IMR-90 (cell line): Measurements from ENCODE around the gene FAS.

Source experiments
- BHLHE40 ChIP-seq: fragments of 150-350 bp; IDR thresholded peaks from 2 replicates; pipeline ENCODE4 v1.6.1; 2016; ENCODE audit warnings: mild to moderate bottlenecking, low read depth, low read length
- CEBPB ChIP-seq: IDR thresholded peaks from 2 replicates; pipeline ENCODE4 v1.6.1; 2012; ENCODE audit warnings: low read depth, low read length, improper control_type of control experiment
- CHD1 ChIP-seq: IDR thresholded peaks from 2 replicates; pipeline ENCODE4 v1.6.1; 2012; ENCODE audit warnings: low read depth, low read length, improper control_type of control experiment
- FOS ChIP-seq: fragments of 150-350 bp; IDR thresholded peaks from 2 replicates; pipeline ENCODE4 v1.6.1; 2016; ENCODE audit warnings: low read depth, low read length
- POLR2A ChIP-seq: IDR thresholded peaks from 2 replicates; pipeline ENCODE4 v1.6.1; 2012; ENCODE audit warnings: mild to moderate bottlenecking, low read depth, low read length
- RFX5 ChIP-seq: IDR thresholded peaks from 2 replicates; pipeline ENCODE4 v1.8.0; 2012; ENCODE audit warnings: low read depth, mild to moderate bottlenecking, low read length, moderate library complexity
- TF ChIP-seq, protein P1 (sequence below): conservative IDR thresholded peaks from 2 replicates; pipeline ENCODE4 v1.5.1; 2012; ENCODE audit warnings: mild to moderate bottlenecking, low read depth, low read length, improper control_type of control experiment

DNA sequence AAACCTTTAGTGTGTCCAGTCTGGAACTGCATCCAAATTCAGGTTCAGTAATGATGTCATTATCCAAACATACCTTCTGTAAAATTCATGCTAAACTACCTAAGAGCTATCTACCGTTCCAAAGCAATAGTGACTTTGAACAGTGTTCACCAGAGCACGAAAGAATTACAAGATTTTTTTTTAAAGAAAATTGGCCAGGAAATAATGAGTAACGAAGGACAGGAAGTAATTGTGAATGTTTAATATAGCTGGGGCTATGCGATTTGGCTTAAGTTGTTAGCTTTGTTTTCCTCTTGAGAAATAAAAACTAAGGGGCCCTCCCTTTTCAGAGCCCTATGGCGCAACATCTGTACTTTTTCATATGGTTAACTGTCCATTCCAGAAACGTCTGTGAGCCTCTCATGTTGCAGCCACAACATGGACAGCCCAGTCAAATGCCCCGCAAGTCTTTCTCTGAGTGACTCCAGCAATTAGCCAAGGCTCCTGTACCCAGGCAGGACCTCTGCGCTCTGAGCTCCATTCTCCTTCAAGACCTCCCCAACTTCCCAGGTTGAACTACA is 694 bp upstream of the FAS start:
- TF ChIP-seq, protein P1, sequence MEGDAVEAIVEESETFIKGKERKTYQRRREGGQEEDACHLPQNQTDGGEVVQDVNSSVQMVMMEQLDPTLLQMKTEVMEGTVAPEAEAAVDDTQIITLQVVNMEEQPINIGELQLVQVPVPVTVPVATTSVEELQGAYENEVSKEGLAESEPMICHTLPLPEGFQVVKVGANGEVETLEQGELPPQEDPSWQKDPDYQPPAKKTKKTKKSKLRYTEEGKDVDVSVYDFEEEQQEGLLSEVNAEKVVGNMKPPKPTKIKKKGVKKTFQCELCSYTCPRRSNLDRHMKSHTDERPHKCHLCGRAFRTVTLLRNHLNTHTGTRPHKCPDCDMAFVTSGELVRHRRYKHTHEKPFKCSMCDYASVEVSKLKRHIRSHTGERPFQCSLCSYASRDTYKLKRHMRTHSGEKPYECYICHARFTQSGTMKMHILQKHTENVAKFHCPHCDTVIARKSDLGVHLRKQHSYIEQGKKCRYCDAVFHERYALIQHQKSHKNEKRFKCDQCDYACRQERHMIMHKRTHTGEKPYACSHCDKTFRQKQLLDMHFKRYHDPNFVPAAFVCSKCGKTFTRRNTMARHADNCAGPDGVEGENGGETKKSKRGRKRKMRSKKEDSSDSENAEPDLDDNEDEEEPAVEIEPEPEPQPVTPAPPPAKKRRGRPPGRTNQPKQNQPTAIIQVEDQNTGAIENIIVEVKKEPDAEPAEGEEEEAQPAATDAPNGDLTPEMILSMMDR: no peak
- TF ChIP-seq CHD1: no peak
- TF ChIP-seq BHLHE40: no peak
- TF ChIP-seq RFX5: no peak
- TF ChIP-seq POLR2A: no peak
- TF ChIP-seq CEBPB: peak; percentile 97
- TF ChIP-seq FOS: no peak
